H1 (cell line): ENCODE measurements around the gene SHROOM4. TPM values are rescaled to one million over a fixed set of nuclear protein-coding genes. Genes with fewer than 3 reads are reported as not detected.
A peak's percentile ranks its signal among the peaks of the same experiment; 100 is the strongest.

ENCODE experiments used
- ASH2L ChIP-seq: fragments of 200-600, 300-600 bp; sonication (generic); IDR thresholded peaks from one replicate; pipeline ENCODE4 v1.7.1; 2017; ENCODE audit warnings: low read length
- BRCA1 ChIP-seq: IDR thresholded peaks from 2 replicates; pipeline ENCODE4 v1.6.1; 2012; ENCODE audit warnings: low read depth, low read length, improper control_type of control experiment
- CBX5 ChIP-seq: fragments of 300-800, 300-1000 bp; sonication (generic); IDR thresholded peaks from 2 replicates; pipeline ENCODE4 v1.7.1; 2016; ENCODE audit warnings: antibody characterized with exemption, low read length, low read depth
- CEBPB ChIP-seq: IDR thresholded peaks from 2 replicates; pipeline ENCODE4 v1.6.1; 2012; ENCODE audit warnings: low read depth, low read length
- CHD1 ChIP-seq: IDR thresholded peaks from 2 replicates; pipeline ENCODE4 v1.6.1; 2012; ENCODE audit warnings: low read depth, low read length, improper control_type of control experiment
- CREB1 ChIP-seq: IDR thresholded peaks from 2 replicates; pipeline ENCODE4 v1.6.1; 2012; ENCODE audit warnings: inconsistent platforms
- CTBP2 ChIP-seq: IDR thresholded peaks from 2 replicates; pipeline ENCODE4 v1.7.0; 2011; ENCODE audit warnings: borderline replicate concordance, mild to moderate bottlenecking, moderate library complexity, mixed read lengths, low read length; ENCODE audit not compliant: insufficient read depth, insufficient read length
- E2F6 ChIP-seq: IDR thresholded peaks from 2 replicates; pipeline ENCODE4 v1.6.1; 2012; ENCODE audit warnings: inconsistent platforms
- EGR1 ChIP-seq: IDR thresholded peaks from 2 replicates; pipeline ENCODE4 v1.6.1; 2011; ENCODE audit warnings: low read depth, low read length, borderline replicate concordance
- EP300 ChIP-seq, 2 experiments: IDR thresholded peaks; 1 replicate in 1 of 2; 2 replicates in 1 of 2; pipeline ENCODE4 v1.6.1; 2011 to 2012; ENCODE audit warnings: low read depth in 2 of 2, low read length in 2 of 2, mild to moderate bottlenecking in 2 of 2, borderline replicate concordance in 1 of 2, inconsistent platforms in 1 of 2, moderate library complexity in 1 of 2
- EZH2 ChIP-seq: fragments of 200-600 bp; sonication (generic); IDR thresholded peaks from 2 replicates; pipeline ENCODE4 v1.7.1; 2012; ENCODE audit warnings: low read depth, mild to moderate bottlenecking, moderate library complexity, low read length, inconsistent platforms; ENCODE audit not compliant: severe bottlenecking
- HDAC6 ChIP-seq: IDR thresholded peaks from one replicate; pipeline ENCODE4 v1.7.1; 2012; ENCODE audit warnings: low read depth, mild to moderate bottlenecking, inconsistent platforms, low read length, moderate library complexity
- JUN ChIP-seq: IDR thresholded peaks from 2 replicates; pipeline ENCODE4 v1.6.1; 2011; ENCODE audit warnings: low read depth, mild to moderate bottlenecking, improper control_type of control experiment, low read length
- KDM4A ChIP-seq: IDR thresholded peaks from one replicate; pipeline ENCODE4 v1.7.1; 2012; ENCODE audit warnings: low read depth, mild to moderate bottlenecking, moderate library complexity, low read length, inconsistent platforms; ENCODE audit not compliant: severe bottlenecking
- NANOG ChIP-seq: IDR thresholded peaks from 2 replicates; pipeline ENCODE4 v1.6.1; 2011; ENCODE audit warnings: low read length, low read depth, mild to moderate bottlenecking, inconsistent platforms; ENCODE audit not compliant: insufficient read depth, poor library complexity, severe bottlenecking
- NRF1 ChIP-seq: IDR thresholded peaks from 2 replicates; pipeline ENCODE4 v1.6.1; 2011; ENCODE audit warnings: mild to moderate bottlenecking, low read depth, low read length, improper control_type of control experiment
- PHF8 ChIP-seq: fragments of 200-600 bp; sonication (generic); conservative IDR thresholded peaks from 2 replicates; pipeline ENCODE4 v1.7.1; 2012; ENCODE audit warnings: low read depth, mild to moderate bottlenecking, inconsistent platforms, low read length, moderate library complexity
- POLR2A ChIP-seq, 2 experiments: IDR thresholded peaks; 1 replicate in 1 of 2; 2 replicates in 1 of 2; pipeline ENCODE4 v1.6.1; 2011; ENCODE audit warnings: low read depth in 2 of 2, low read length in 2 of 2, mild to moderate bottlenecking in 2 of 2; ENCODE audit errors: control extremely low read depth in 1 of 2
- RBBP5 ChIP-seq: IDR thresholded peaks from 2 replicates; pipeline ENCODE4 v1.7.1; 2012; ENCODE audit warnings: low read depth, mild to moderate bottlenecking, inconsistent platforms, low read length, moderate library complexity, borderline replicate concordance
- RNF2 ChIP-seq: fragments of 200-900, 300-1000 bp; sonication (generic); IDR thresholded peaks from 2 replicates; pipeline ENCODE4 v1.7.1; 2016; ENCODE audit warnings: borderline replicate concordance, low read depth, mild to moderate bottlenecking, antibody characterized with exemption, low read length; ENCODE audit not compliant: poor library complexity, severe bottlenecking; ENCODE audit errors: missing control alignments
- RXRA ChIP-seq: IDR thresholded peaks from 2 replicates; pipeline ENCODE4 v1.6.1; 2011; ENCODE audit warnings: low read depth, mild to moderate bottlenecking, low read length, moderate library complexity; ENCODE audit not compliant: insufficient read depth
- SP1 ChIP-seq: IDR thresholded peaks from 2 replicates; pipeline ENCODE4 v1.6.1; 2011; ENCODE audit warnings: low read depth, low read length
- SRF ChIP-seq: IDR thresholded peaks from 2 replicates; pipeline ENCODE4 v1.6.1; 2011; ENCODE audit warnings: mild to moderate bottlenecking, low read depth, low read length, moderate library complexity
- TAF7 ChIP-seq: optimal IDR thresholded peaks from 2 replicates; pipeline ENCODE3; 2011; ENCODE audit warnings: low read depth, mild to moderate bottlenecking, inconsistent platforms, low read length, moderate library complexity, borderline replicate concordance
- polyA plus RNA-seq, 7 experiments: library from polyadenylated mRNA; depleted of rRNA in 3 of 7; stranded (reverse) in 5 of 7; unstranded in 2 of 7; fragments of >200 nt in 5 of 7; fragments of 200-250 nt in 2 of 7; gene quantifications; 1 replicate in 5 of 7; 2 replicates in 1 of 7; 4 replicates in 1 of 7; pipeline versions ENCODE4 v1.2.1 to v1.2.3, GENCODE V29; 2011 to 2013; ENCODE audit warnings: missing spikeins in 2 of 7, mixed read lengths in 2 of 7
- total RNA-seq: library from RNA; stranded (reverse); fragmentation: NEBNext Ultra II Directional; extraction: Animal tissue kit (Norgen Biotek cat#: 25700); gene quantifications from 2 replicates; pipeline ENCODE4 v1.2.1, GENCODE V29; 2021

SHROOM4 gene
- total and polyA plus RNA-seq, 2 of the 8 experiments (the other 6 are each of a cell fraction or from before 2014, with no cell fraction given): 1.6 to 5.6 TPM

DNA sequence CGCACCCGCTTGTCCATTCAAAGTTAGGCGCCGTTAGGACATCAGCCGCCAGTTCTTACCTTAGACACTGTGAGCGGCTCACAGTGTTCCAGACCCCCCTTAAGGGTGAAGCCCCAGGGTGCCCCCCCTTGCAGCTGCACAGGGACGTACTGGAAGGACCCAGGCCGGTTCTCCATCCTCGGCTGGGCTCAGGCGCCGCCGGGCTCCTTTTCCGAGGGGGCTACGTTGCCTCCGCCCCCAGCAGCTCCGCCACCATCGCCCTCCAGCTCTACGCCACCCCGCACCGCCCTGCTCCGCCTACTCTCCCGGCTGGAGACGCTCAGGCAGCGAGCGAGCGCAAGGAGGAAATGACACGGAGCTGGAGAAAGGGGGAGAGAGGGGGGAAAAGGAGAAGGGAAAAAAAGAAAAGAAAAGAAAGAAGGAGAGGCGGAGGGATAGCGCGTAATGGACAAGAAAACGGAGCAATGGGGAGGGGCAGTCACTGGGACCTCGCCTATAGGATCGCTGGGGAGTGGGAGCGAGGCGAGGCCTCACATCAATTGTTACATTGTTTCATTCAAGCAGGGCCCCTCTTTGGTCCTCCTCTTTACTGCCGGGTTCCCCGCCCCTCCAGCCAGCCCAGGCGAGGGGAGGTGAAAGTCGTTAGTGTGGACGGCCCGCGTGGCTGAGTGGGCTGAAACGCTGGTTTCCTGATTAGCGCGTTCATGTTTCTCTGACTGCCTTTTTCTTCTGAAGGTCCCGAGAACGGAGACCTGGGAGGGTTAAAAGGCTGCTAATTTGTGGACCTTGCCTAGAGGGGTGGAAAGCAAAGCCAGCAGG lies at the start of gene SHROOM4 (continued):
- TF ChIP-seq CHD1: no peak
- TF ChIP-seq KDM4A: peak; percentile 56
- TF ChIP-seq POLR2A (IDR thresholded peaks at IDR 0.05; ENCODE audit: control extremely low read depth in 1 of 2, low read depth in 2 of 2, low read length in 2 of 2): peak in 1 of 2 experiments; percentile 46; a peak in 1 of 3 replicates
- TF ChIP-seq E2F6: no peak
- peak; percentile 32 for TF ChIP-seq ASH2L
- no peak for TF ChIP-seq EGR1
- TF ChIP-seq NRF1: no peak
- TF ChIP-seq EP300 (IDR thresholded peaks at IDR 0.05; ENCODE audit: borderline replicate concordance in 1 of 2, low read depth in 2 of 2, low read length in 2 of 2): no peak
- TF ChIP-seq BRCA1: no peak
- no peak for TF ChIP-seq RNF2
- no peak for TF ChIP-seq CREB1
- no peak for TF ChIP-seq CEBPB
- no peak for TF ChIP-seq NANOG
- TF ChIP-seq PHF8: no peak
- no peak for TF ChIP-seq TAF7
- TF ChIP-seq HDAC6: no peak
- no peak for TF ChIP-seq CBX5
- TF ChIP-seq RBBP5: no peak
- no peak for TF ChIP-seq RXRA
- peak; percentile 71 for TF ChIP-seq SP1
- TF ChIP-seq JUN: no peak
- no peak for TF ChIP-seq SRF
- no peak for TF ChIP-seq CTBP2
- TF ChIP-seq EZH2: no peak
